ENCODE data around the gene PARN.

DNA sequence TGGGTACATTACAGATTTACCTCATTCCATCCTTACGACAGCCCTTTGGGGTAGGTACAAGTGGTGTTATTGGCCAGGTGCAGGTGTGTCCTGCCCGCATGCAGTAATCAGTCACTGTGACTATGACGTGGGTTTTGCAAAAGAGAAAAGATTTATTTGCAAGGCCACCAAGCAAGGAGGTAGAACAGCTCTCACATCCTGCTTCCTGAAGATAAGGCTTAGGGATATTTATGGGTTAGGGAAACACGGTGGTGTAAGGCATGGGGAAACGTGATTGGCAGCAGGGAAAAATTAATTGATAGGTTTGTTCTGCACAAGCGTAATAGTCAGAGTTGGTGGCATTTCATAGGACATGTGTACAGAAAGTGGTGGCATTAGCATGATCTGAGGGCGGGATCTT lies 214.8 kb downstream of the PARN start:
- no peak for TF ChIP-seq CTCF (IDR thresholded peaks at IDR 0.05)
- no peak for TF ChIP-seq POLR2A (IDR thresholded peaks at IDR 0.05)

Measured in thyroid gland (tissue), 4 donors.